Measurements from ENCODE around the gene EMB.
"Not testable (repeated sequence)": the region's sequence is repeated elsewhere in the genome, so short reads cannot be mapped to it uniquely, and the experiment has no call there.

GRCh38 chr5:50393925-50394609, 47.0 kb downstream of the EMB start:
- TF ChIP-seq, protein P1, sequence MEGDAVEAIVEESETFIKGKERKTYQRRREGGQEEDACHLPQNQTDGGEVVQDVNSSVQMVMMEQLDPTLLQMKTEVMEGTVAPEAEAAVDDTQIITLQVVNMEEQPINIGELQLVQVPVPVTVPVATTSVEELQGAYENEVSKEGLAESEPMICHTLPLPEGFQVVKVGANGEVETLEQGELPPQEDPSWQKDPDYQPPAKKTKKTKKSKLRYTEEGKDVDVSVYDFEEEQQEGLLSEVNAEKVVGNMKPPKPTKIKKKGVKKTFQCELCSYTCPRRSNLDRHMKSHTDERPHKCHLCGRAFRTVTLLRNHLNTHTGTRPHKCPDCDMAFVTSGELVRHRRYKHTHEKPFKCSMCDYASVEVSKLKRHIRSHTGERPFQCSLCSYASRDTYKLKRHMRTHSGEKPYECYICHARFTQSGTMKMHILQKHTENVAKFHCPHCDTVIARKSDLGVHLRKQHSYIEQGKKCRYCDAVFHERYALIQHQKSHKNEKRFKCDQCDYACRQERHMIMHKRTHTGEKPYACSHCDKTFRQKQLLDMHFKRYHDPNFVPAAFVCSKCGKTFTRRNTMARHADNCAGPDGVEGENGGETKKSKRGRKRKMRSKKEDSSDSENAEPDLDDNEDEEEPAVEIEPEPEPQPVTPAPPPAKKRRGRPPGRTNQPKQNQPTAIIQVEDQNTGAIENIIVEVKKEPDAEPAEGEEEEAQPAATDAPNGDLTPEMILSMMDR (IDR thresholded peaks at IDR 0.05; ENCODE audit: low read depth, low read length, missing input control), result not testable (repeated sequence)
- TF ChIP-seq GABPA (IDR thresholded peaks at IDR 0.05 in 1 of 2, conservative IDR thresholded peaks at IDR 0.05 in 1 of 2), result not testable (repeated sequence)
